ENCODE results near the gene CAPN12. TPM values are rescaled to one million over a fixed set of nuclear protein-coding genes. Genes with fewer than 3 reads are reported as not detected.

Gene CAPN12
- total and polyA plus RNA-seq, 2 experiments from 2014 or later, result 19.1 to 20.5 TPM

DNA sequence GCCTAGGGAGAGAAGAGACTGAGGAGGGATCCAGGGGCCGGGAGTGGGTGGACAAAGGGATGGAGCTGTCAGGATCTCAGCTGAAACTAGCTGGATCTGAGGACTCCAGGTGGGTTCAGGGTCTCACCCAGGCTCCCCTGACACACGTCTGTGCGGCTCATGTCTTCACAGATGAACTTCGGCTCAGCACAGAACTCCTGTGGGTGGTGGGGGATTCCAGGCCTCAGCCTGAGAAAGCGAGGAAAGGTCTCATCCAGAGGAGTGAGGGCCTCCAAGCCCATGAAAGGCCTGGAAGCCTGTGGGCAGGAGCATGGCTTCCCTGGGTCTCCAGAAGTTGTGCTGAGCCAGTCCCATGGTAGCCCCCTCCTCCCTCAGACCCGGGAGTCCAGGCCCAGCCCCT is 1.4 kb downstream of the CAPN12 start (continued):
- TF ChIP-seq, protein P1, sequence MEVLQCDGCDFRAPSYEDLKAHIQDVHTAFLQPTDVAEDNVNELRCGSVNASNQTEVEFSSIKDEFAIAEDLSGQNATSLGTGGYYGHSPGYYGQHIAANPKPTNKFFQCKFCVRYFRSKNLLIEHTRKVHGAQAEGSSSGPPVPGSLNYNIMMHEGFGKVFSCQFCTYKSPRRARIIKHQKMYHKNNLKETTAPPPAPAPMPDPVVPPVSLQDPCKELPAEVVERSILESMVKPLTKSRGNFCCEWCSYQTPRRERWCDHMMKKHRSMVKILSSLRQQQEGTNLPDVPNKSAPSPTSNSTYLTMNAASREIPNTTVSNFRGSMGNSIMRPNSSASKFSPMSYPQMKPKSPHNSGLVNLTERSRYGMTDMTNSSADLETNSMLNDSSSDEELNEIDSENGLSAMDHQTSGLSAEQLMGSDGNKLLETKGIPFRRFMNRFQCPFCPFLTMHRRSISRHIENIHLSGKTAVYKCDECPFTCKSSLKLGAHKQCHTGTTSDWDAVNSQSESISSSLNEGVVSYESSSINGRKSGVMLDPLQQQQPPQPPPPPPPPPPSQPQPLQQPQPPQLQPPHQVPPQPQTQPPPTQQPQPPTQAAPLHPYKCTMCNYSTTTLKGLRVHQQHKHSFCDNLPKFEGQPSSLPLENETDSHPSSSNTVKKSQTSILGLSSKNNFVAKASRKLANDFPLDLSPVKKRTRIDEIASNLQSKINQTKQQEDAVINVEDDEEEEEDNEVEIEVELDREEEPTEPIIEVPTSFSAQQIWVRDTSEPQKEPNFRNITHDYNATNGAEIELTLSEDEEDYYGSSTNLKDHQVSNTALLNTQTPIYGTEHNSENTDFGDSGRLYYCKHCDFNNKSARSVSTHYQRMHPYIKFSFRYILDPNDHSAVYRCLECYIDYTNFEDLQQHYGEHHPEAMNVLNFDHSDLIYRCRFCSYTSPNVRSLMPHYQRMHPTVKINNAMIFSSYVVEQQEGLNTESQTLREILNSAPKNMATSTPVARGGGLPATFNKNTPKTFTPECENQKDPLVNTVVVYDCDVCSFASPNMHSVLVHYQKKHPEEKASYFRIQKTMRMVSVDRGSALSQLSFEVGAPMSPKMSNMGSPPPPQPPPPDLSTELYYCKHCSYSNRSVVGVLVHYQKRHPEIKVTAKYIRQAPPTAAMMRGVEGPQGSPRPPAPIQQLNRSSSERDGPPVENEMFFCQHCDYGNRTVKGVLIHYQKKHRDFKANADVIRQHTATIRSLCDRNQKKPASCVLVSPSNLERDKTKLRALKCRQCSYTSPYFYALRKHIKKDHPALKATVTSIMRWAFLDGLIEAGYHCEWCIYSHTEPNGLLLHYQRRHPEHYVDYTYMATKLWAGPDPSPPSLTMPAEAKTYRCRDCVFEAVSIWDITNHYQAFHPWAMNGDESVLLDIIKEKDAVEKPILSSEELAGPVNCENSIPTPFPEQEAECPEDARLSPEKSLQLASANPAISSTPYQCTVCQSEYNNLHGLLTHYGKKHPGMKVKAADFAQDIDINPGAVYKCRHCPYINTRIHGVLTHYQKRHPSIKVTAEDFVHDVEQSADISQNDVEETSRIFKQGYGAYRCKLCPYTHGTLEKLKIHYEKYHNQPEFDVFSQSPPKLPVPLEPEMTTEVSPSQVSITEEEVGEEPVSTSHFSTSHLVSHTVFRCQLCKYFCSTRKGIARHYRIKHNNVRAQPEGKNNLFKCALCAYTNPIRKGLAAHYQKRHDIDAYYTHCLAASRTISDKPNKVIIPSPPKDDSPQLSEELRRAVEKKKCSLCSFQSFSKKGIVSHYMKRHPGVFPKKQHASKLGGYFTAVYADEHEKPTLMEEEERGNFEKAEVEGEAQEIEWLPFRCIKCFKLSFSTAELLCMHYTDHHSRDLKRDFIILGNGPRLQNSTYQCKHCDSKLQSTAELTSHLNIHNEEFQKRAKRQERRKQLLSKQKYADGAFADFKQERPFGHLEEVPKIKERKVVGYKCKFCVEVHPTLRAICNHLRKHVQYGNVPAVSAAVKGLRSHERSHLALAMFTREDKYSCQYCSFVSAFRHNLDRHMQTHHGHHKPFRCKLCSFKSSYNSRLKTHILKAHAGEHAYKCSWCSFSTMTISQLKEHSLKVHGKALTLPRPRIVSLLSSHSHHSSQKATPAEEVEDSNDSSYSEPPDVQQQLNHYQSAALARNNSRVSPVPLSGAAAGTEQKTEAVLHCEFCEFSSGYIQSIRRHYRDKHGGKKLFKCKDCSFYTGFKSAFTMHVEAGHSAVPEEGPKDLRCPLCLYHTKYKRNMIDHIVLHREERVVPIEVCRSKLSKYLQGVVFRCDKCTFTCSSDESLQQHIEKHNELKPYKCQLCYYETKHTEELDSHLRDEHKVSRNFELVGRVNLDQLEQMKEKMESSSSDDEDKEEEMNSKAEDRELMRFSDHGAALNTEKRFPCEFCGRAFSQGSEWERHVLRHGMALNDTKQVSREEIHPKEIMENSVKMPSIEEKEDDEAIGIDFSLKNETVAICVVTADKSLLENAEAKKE (CRISPR knock-in tag; IDR thresholded peaks at IDR 0.05), result no peak
- TF ChIP-seq ZNF331 (CRISPR knock-in tag; IDR thresholded peaks at IDR 0.05; ENCODE audit: low read depth) (no peak), NANOG (IDR thresholded peaks at IDR 0.05; ENCODE audit: borderline replicate concordance) (no peak), JUNB (IDR thresholded peaks at IDR 0.05; ENCODE audit: unreplicated experiment) (no peak), POLR2AphosphoS5 (IDR thresholded peaks at IDR 0.05; ENCODE audit: low read depth) (no peak), STAT1 (IDR thresholded peaks at IDR 0.05; ENCODE audit: unreplicated experiment) (no peak)

DNA sequence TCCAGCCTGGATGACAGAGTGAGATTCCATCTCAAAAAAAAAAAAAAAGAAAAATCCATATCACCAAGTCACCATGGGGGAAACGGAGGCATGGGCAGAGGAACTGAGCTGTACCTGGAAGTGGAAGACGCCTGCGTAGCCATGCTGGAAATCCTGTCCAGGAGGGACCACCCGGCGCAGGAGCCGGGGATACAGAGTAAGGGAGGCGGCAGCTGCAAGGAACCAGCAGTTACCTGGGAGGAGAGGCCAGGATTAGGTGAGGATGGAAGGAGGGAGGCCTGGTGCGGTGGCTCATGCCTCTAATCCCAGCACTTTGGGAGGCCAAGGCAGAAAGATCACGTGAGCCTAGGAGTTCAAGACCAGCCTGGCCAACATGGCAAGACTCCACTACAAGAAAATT is 2.0 kb downstream of the CAPN12 start:
- Histone ChIP-seq H3K36me3 (ENCODE audit: insufficient read depth) (no peaks in the 10 kb centered on the region), H3K27ac (ENCODE audit: low read depth) (no peak overlapping the region), H3K4me2 (no peak overlapping the region), H3F3A (replicated peaks; ENCODE audit: low read depth) (no peaks in the 10 kb centered on the region), H3K27me3 (ENCODE audit: insufficient read depth) (peaks cover 8% of the 10 kb centered on the region), H2AFZ (no peak overlapping the region), H3K79me2 (replicated peaks; ENCODE audit: insufficient read depth) (no peaks in the 10 kb centered on the region), H4K20me1 (replicated peaks; ENCODE audit: insufficient read depth) (no peaks in the 10 kb centered on the region), H3K4me1 (ENCODE audit: insufficient read depth) (no peaks in the 10 kb centered on the region), H3K9me2 (ENCODE audit: insufficient read depth) (no peaks in the 10 kb centered on the region), H3K4me3 (no peak overlapping the region)
- Mint-ChIP-seq H3K36me3 (ENCODE audit: low read depth) (peaks cover 4% of the 10 kb centered on the region; the same call in 1 of the 3 replicates), H3K4me3 (no peak overlapping the region), H3K4me1 (peaks cover 5% of the 10 kb centered on the region), H3K9me3 (no peaks in the 10 kb centered on the region; the same call in 1 of the 3 replicates), H3K27ac (no peak overlapping the region), H3K27me3 (ENCODE audit: insufficient read depth, low read depth, poor library complexity) (peaks cover 24% of the 10 kb centered on the region)
- ATAC-seq (no peak), DNase-seq (ENCODE audit: low spot score) (no peak)
- TF ChIP-seq JUNB (IDR thresholded peaks at IDR 0.05; ENCODE audit: unreplicated experiment), result no peak
- TF ChIP-seq, protein P2, sequence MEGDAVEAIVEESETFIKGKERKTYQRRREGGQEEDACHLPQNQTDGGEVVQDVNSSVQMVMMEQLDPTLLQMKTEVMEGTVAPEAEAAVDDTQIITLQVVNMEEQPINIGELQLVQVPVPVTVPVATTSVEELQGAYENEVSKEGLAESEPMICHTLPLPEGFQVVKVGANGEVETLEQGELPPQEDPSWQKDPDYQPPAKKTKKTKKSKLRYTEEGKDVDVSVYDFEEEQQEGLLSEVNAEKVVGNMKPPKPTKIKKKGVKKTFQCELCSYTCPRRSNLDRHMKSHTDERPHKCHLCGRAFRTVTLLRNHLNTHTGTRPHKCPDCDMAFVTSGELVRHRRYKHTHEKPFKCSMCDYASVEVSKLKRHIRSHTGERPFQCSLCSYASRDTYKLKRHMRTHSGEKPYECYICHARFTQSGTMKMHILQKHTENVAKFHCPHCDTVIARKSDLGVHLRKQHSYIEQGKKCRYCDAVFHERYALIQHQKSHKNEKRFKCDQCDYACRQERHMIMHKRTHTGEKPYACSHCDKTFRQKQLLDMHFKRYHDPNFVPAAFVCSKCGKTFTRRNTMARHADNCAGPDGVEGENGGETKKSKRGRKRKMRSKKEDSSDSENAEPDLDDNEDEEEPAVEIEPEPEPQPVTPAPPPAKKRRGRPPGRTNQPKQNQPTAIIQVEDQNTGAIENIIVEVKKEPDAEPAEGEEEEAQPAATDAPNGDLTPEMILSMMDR (conservative IDR thresholded peaks at IDR 0.05; ENCODE audit: low read depth in 2 of 2), result no peak
- TF ChIP-seq ZNF331 (CRISPR knock-in tag; IDR thresholded peaks at IDR 0.05; ENCODE audit: low read depth), result no peak
- TF ChIP-seq CREB1 (CRISPR knock-in tag; IDR thresholded peaks at IDR 0.05; ENCODE audit: low read depth), result no peak
- no peak for TF ChIP-seq NANOG (IDR thresholded peaks at IDR 0.05; ENCODE audit: borderline replicate concordance)
- TF ChIP-seq STAT1 (IDR thresholded peaks at IDR 0.05; ENCODE audit: unreplicated experiment), result no peak
- TF ChIP-seq EZH2phosphoT487 (IDR thresholded peaks at IDR 0.05; ENCODE audit: unreplicated experiment), result no peak
